NB4 (cell line): Measurements from ENCODE around the gene CEP85.

Experiments used
- DNase-seq: peaks from one replicate; pipeline ENCODE4 v3.0.0; 2010; ENCODE audit warnings: low read depth
- H3K4me3 ChIP-seq: one replicate; pipeline ENCODE4 v1.5.1; 2011; ENCODE audit warnings: mild to moderate bottlenecking, low read depth, low read length, moderate library complexity
- CTCF ChIP-seq: IDR thresholded peaks from one replicate; pipeline ENCODE4 v1.5.1; 2012; ENCODE audit warnings: low read depth, low read length
- MAX ChIP-seq: IDR thresholded peaks from 2 replicates; pipeline ENCODE4 v1.6.1; 2011; ENCODE audit warnings: low read depth, low read length
- MYC ChIP-seq: IDR thresholded peaks from 2 replicates; pipeline ENCODE4 v1.6.1; 2011; ENCODE audit warnings: low read depth, low read length
- POLR2A ChIP-seq: IDR thresholded peaks from 2 replicates; pipeline ENCODE4 v1.6.1; 2011; ENCODE audit warnings: mild to moderate bottlenecking; ENCODE audit not compliant: insufficient read length; ENCODE audit errors: extremely low read depth

The CEP85 gene

DNA sequence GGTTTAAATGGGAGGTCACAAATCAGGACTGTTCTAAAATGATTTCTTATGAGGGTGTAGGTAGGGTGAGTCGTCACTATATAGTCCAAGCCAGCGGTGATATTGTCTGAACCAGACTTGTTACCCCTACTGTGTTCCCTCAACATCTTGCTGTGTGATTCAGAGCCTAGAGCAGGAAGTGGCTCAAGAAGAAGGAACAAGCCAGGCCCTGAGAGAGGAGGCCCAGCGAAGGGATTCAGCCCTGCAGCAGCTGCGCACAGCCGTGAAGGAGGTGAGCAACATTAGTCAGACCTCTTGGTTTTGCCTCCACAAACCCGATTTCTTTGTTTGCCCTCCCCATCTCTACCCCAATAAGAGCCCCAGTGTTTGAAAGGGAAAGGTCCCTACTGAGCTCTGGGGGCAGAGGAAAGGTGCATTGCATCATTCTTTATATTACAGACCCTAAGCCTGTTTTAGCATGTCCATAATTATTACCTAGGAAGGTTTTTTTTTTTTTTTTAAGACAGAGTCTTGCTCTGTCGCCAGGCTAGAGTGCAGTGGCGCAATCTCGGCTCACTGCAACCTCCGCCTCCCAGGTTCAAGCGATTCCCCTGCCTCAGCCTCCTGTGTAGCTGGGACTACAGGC lies 40.9 kb downstream of the CEP85 start:
- H3K4me3 ChIP-seq = no peak overlapping the region
- TF ChIP-seq POLR2A = no peak
- TF ChIP-seq CTCF = no peak
- TF ChIP-seq MYC = peak; percentile 43
- peak; percentile 26; the same call in 1 of the 2 replicates for TF ChIP-seq MAX
- DNase-seq = peak; percentile 94

- peak; percentile 95 for DNase-seq
- no peak overlapping the region for H3K4me3 ChIP-seq
- TF ChIP-seq MYC = peak; percentile 72
- TF ChIP-seq MAX = peak; percentile 86
- TF ChIP-seq CTCF = peak; percentile 63
- TF ChIP-seq POLR2A = no peak
Measured at GRCh38 chr1:26275580-26276431, 41.8 kb downstream of the CEP85 start.

DNA sequence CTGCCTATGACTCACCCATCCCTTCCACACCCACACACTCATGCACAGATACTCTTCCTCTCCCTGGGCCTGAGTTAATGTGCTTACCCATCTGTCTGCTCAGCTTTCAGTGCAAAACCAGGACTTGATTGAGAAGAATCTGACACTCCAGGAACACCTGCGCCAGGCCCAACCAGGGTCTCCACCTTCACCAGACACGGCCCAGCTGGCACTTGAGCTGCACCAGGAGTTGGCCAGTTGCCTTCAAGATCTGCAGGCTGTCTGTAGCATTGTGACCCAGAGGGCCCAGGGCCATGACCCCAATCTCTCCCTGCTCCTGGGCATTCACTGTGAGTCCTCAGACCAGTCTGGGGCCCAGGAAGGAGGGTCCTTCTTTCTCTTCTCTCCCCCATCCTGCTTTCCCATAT lies 42.4 kb downstream of the CEP85 start:
- H3K4me3 ChIP-seq = no peak overlapping the region
- DNase-seq = no peak
- no peak for TF ChIP-seq POLR2A
- TF ChIP-seq CTCF = no peak
- TF ChIP-seq MAX = peak; percentile 54; the same call in 1 of the 2 replicates
- TF ChIP-seq MYC = 0 out of 2 replicates have a peak, but pooled peaks have one; percentile 47

GRCh38 chr1:26277261-26277661 lies 43.3 kb downstream of the CEP85 start:
- DNase-seq = no peak
- no peak overlapping the region for H3K4me3 ChIP-seq
- TF ChIP-seq MYC (no peak), POLR2A (no peak), CTCF (no peak), MAX (no peak)

GRCh38 chr1:26277719-26278118 lies 43.7 kb downstream of the CEP85 start:
- TF ChIP-seq POLR2A (no peak), CTCF (no peak), MAX (no peak), MYC (no peak)
- DNase-seq = no peak
- no peak overlapping the region for H3K4me3 ChIP-seq
